ENCODE results near the gene STAC2.
A peak's percentile ranks its signal among the peaks of the same experiment; 100 is the strongest.

Gene STAC2

GRCh38 chr17:39209317-39210092 lies 16.2 kb downstream of the STAC2 start:
- DNase-seq (ENCODE audit: low spot score) = peak; percentile 64

GRCh38 chr17:39208893-39209292 lies 16.9 kb downstream of the STAC2 start:
- DNase-seq (ENCODE audit: low spot score) = no peak

- no peak for DNase-seq (ENCODE audit: low spot score)
Measured at GRCh38 chr17:39208136-39208535, 17.6 kb downstream of the STAC2 start.

- DNase-seq (ENCODE audit: low spot score) = no peak
Measured at GRCh38 chr17:39205112-39205526, 20.6 kb downstream of the STAC2 start.

- no peak for DNase-seq (ENCODE audit: low spot score)
Measured at GRCh38 chr17:39204245-39204644, 21.5 kb downstream of the STAC2 start.

GRCh38 chr17:39200957-39201510 lies 24.7 kb downstream of the STAC2 start:
- no peak for DNase-seq (ENCODE audit: low spot score)

GRCh38 chr17:39200070-39200879 lies 25.5 kb downstream of the STAC2 start, which contains the start of gene RPL19:
Gene RPL19, plus strand, starts transcription at chr17:39200283. Its CDS starts 62 bp downstream, at chr17:39200345.
- no peak for DNase-seq (ENCODE audit: low spot score)

GRCh38 chr17:39199820-39200069 lies 26.0 kb downstream of the STAC2 start:
- peak; percentile 91 for DNase-seq (ENCODE audit: low spot score)

- no peak for DNase-seq (ENCODE audit: low spot score)
Measured at GRCh38 chr17:39198186-39198566, 27.6 kb downstream of the STAC2 start.

GRCh38 chr17:39197380-39198185 lies 28.2 kb downstream of the STAC2 start, which contains the start of gene CACNB1:
Gene CACNB1, minus strand, starts transcription at chr17:39197669. Its CDS starts 174 bp downstream, at chr17:39197495.
- peak; percentile 64 for DNase-seq (ENCODE audit: low spot score)

- DNase-seq (ENCODE audit: low spot score) = no peak
Measured at GRCh38 chr17:39196808-39197291, 28.9 kb downstream of the STAC2 start.

- DNase-seq (ENCODE audit: low spot score) = no peak
Measured at GRCh38 chr17:39196241-39196807, 29.4 kb downstream of the STAC2 start.

GRCh38 chr17:39195568-39196160 lies 30.1 kb downstream of the STAC2 start:
- DNase-seq (ENCODE audit: low spot score) = peak; percentile 19

- DNase-seq (ENCODE audit: low spot score) = no peak
Measured at GRCh38 chr17:39194985-39195524, 30.7 kb downstream of the STAC2 start.

GRCh38 chr17:39194089-39194984 lies 31.4 kb downstream of the STAC2 start:
- no peak for DNase-seq (ENCODE audit: low spot score)

- DNase-seq (ENCODE audit: low spot score) = no peak
Measured at GRCh38 chr17:39193346-39193745, 32.4 kb downstream of the STAC2 start.

GRCh38 chr17:39192901-39193300 lies 32.8 kb downstream of the STAC2 start:
- no peak for DNase-seq (ENCODE audit: low spot score)

- no peak for DNase-seq (ENCODE audit: low spot score)
Measured at GRCh38 chr17:39191750-39192510, 33.8 kb downstream of the STAC2 start.
